ENCODE results near the gene SLC4A1AP. TPM values are rescaled to one million over a fixed set of nuclear protein-coding genes. Genes with fewer than 3 reads are reported as not detected.

SLC4A1AP gene
- total and polyA plus RNA-seq, 2 donors: 16.3 to 22.6 TPM

DNA sequence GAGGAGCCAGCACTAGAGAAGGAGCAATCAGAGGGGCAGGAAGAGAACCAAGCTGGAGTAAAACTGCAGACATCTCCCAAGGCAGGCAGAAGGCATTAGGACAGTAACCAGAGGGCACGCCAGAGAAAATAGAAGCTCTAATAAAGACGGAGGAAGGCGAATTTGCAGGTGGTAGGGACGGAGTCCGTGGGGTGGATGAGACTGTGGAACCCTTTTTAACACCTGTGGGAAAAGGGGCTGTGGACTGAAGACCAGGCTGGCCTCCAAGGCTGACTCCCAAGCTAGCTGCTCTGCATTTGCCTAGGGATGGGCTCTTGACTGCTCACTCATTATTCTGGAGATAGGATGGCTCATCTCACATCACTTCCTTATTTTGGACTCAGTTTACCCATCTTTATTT lies 49.5 kb downstream of the SLC4A1AP start:
- no peak overlapping the region for H3K4me3 ChIP-seq (ENCODE audit: low read depth, low read length)
- no peaks in the 10 kb centered on the region for H3K4me1 ChIP-seq (ENCODE audit: insufficient read depth)
- no peak for DNase-seq (ENCODE audit: extremely low spot score)
- no peak overlapping the region for H3K27ac ChIP-seq (ENCODE audit: low read depth)
- 95% methylated on average over 5 of the region's 5 CpGs for WGBS
- no peaks in the 10 kb centered on the region for H3K36me3 ChIP-seq (ENCODE audit: insufficient read depth)

DNA sequence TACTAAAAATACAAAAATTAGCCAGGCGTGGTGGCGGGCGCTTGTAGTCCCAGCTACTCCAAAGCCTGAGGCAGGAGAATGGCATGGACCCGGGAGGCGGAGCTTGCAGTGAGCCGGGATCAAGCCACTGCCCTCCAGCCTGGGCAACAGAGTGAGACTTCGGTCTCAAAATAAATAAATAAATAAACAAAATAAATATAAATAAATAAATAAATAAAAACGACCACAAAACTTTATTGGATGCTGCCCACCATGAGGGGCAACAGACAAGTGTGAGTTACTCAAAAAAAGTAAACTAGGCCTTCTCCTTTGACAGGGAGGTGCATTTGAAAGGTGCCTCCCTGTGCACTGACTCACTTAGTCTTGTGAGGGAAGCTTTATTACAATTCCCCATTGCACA lies 50.4 kb downstream of the SLC4A1AP start:
- no peak for DNase-seq (ENCODE audit: extremely low spot score)
- H3K27ac ChIP-seq (ENCODE audit: low read depth): no peak overlapping the region
- H3K36me3 ChIP-seq (ENCODE audit: insufficient read depth): no peaks in the 10 kb centered on the region
- WGBS: 93% methylated on average over 8 of the region's 8 CpGs
- H3K4me1 ChIP-seq (ENCODE audit: insufficient read depth): no peaks in the 10 kb centered on the region
- no peak overlapping the region for H3K4me3 ChIP-seq (ENCODE audit: low read depth, low read length)

DNA sequence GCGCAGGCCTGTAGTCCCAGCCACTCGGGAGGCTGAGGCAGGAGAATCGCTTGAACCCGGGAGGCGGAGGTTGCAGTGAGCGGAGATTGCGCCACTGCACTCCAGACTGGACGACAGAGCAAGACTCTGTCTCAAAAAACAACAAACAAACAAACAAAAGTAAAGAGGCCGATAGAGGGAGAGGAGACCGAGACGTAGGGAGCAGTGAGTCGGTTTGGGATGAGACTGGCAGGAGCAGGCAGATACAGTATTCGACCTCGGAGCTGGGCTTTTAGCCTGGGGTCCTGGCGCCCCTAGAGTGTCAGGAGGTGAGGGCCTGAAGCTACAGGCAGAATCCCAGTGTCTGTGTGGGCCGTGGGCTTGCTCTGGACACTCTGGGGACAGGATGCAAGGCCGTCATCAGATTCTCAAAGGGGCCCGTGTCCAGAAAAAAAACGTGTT lies 51.2 kb downstream of the SLC4A1AP start:
- DNase-seq (ENCODE audit: extremely low spot score): no peak
- H3K36me3 ChIP-seq (ENCODE audit: insufficient read depth): no peaks in the 10 kb centered on the region
- no peaks in the 10 kb centered on the region for H3K4me1 ChIP-seq (ENCODE audit: insufficient read depth)
- WGBS: 66% methylated on average over 19 of the region's 19 CpGs
- H3K4me3 ChIP-seq (ENCODE audit: low read depth, low read length): peak overlapping the region; percentile 43
- no peak overlapping the region for H3K27ac ChIP-seq (ENCODE audit: low read depth)

DNA sequence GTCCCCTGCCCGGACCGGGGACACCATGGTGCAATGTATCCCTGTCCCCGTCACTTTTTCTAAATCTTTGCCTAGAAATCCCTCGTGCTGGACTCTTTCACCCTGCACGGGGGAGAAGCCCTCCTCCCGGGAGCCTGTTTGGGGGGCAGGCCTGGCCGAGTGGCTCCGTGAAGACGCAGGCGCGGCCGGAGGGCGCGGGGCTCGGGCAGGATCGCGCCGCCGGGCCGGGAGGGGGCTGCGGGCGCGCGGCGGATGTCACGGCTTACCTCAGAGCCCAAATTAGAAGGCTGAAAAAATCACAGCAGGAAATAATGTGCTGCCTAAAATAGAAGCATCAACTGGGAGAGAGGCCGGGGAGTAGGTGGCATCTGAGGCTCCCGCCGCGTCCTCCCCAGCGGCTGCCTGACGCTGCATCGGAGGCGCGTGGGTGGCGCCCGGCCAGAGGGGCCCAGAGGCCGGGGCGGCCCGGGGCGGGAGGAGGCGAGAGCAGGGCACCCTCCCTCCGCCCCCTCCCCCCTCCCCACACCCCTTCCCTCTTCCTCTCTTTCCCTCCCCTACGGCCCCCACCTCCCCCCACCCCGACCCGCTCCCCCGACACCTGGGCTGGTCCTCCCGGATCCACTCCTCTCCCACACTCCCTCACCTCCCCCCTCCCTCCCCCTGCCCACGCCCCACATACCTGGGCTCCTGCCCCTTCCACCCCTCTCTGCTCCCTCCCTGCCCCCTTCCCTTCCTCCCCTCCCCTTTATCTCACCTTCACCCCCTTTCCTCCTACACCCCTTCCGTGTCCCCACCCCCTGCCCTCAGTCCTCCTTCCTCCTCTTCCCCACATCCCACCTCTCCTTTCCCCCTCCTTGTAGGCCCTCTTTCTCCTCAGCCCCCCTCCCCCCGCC lies 51.9 kb downstream of the SLC4A1AP start:
- Histone ChIP-seq H3K36me3 (ENCODE audit: insufficient read depth) (no peaks in the 10 kb centered on the region), H3K4me3 (ENCODE audit: low read depth, low read length) (peak overlapping the region; percentile 43), H3K27ac (ENCODE audit: low read depth) (no peak overlapping the region), H3K4me1 (ENCODE audit: insufficient read depth) (no peaks in the 10 kb centered on the region)
- WGBS: 4% methylated on average over 48 of the region's 51 CpGs
- no peak for DNase-seq (ENCODE audit: extremely low spot score)

DNA sequence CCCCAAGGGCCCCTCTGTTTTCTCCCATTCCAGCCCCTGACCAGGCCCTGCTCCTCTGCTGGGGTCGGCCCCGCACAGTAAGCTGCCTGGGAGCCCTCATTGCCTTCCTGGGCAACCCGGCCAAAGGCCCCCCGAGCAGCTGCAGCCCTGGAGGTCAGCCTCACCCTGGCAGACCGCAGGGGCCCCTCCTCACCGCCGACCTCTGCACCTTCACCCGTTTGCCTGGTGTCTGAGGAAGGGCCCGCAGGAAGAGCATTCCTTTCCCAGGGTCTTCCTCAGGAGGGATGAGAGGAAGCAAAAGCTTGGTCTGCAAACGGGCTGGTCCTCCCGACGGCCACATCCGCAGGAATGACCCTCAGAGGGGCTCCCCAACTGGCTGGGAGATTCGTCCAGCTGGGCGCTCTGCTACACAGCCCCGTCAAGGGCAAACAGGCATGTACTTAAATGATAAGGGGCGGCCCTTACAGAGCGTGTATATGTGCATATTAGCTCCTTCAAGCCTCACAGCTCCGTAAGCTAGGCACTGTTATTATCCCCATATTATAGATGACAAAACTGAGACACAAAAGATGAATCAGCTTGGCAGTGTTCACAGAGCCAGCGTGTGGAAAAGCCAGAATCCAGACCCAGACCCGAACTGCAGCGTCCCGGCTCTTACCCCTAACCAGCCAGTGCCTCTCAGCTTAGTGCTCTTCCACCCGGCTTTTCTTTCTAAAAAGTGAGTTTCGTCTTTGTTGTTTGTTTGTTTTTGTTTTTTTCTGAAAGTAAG lies 52.8 kb downstream of the SLC4A1AP start:
- no peaks in the 10 kb centered on the region for H3K4me1 ChIP-seq (ENCODE audit: insufficient read depth)
- no peaks in the 10 kb centered on the region for H3K36me3 ChIP-seq (ENCODE audit: insufficient read depth)
- WGBS: 74% methylated on average over 25 of the region's 25 CpGs
- no peak overlapping the region for H3K4me3 ChIP-seq (ENCODE audit: low read depth, low read length)
- no peak overlapping the region for H3K27ac ChIP-seq (ENCODE audit: low read depth)
- no peak for DNase-seq (ENCODE audit: extremely low spot score)

DNA sequence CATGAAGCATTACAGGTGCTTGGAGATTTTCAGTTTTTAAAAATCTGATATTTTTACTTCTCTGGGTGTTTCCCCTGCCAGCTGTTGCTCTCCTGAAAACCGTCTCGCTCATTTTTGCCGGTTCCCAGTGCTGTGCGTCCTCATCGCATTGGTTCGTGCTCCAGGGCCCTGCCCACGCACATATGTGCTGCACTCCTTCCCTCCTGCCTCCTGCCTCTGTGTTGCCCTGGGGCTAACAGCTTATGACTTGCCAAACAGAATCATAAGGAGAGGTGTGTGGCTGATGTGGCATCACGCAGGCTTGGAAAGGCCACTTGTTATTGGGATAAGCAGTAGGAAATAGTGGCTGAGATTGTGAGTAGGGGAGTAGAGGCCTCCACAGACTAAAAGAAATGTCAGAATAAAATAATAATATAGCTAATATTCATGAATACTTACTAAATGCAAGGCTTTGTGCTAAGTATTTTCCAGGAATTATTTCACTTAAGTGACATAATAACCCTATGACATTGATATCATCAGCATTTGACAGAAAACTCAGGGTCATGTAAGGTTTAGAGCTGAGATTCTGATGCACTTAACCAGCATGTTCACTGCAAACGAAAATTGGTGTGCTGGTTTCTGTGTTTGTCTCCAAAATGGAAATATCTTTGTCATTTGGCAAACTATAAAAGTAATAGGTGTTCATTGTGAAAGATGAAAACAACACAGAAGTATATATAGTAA lies 53.5 kb downstream of the SLC4A1AP start:
- H3K4me1 ChIP-seq (ENCODE audit: insufficient read depth): no peaks in the 10 kb centered on the region
- 75% methylated on average over 9 of the region's 9 CpGs for WGBS
- no peak overlapping the region for H3K4me3 ChIP-seq (ENCODE audit: low read depth, low read length)
- no peaks in the 10 kb centered on the region for H3K36me3 ChIP-seq (ENCODE audit: insufficient read depth)
- no peak overlapping the region for H3K27ac ChIP-seq (ENCODE audit: low read depth)
- DNase-seq (ENCODE audit: extremely low spot score): no peak

DNA sequence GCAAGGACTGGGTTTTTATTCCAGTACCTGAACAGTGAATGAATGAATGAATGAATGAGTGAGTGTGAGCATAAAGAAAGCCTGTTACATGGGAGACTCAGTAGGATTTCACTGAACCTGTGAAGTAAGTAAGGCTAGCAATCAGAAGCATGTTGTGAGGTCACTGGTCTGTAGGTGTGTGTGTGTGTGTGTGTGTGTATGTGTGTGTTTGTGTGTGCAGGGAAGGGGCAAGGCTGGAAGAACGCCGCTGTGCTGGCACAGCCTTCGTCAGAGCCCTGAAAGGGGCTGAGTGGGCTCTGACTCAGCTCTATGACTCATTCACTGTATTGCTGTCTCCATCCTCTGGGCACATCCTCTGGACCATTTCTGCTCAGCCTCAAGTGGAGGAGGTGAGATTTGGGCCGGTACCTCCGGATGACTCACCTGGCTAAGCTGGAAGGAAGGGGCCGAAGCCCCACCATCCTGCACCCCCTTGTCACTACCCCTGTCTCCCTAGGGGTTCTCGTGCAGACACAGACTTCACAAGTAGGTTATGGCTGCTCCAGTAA lies 56.4 kb downstream of the SLC4A1AP start:
- 41% methylated on average over 7 of the region's 7 CpGs for WGBS
- Histone ChIP-seq H3K27ac (ENCODE audit: low read depth) (no peak overlapping the region), H3K4me1 (ENCODE audit: insufficient read depth) (no peaks in the 10 kb centered on the region), H3K4me3 (ENCODE audit: low read depth, low read length) (no peak overlapping the region), H3K36me3 (ENCODE audit: insufficient read depth) (no peaks in the 10 kb centered on the region)
- no peak for DNase-seq (ENCODE audit: extremely low spot score)

DNA sequence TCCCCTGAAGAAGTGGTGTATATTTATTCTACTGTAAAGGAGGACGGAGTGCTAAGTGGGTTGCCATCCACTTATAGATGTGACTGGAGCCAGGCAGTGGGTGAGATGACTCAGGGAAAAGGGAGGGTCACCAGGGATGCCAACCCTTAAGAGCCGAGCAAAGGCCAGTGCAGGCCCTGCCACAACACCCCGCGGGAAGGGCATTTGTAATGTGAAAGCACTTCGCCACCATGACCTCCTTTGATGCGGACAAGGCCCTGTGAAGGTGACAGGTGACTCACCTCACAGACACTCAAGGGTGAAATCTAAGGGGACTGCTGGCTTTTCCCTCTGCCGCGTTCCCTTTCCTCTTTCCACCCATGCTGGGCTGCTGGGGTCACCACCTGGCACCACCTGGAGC lies 57.6 kb downstream of the SLC4A1AP start:
- no peak overlapping the region for H3K27ac ChIP-seq (ENCODE audit: low read depth)

DNA sequence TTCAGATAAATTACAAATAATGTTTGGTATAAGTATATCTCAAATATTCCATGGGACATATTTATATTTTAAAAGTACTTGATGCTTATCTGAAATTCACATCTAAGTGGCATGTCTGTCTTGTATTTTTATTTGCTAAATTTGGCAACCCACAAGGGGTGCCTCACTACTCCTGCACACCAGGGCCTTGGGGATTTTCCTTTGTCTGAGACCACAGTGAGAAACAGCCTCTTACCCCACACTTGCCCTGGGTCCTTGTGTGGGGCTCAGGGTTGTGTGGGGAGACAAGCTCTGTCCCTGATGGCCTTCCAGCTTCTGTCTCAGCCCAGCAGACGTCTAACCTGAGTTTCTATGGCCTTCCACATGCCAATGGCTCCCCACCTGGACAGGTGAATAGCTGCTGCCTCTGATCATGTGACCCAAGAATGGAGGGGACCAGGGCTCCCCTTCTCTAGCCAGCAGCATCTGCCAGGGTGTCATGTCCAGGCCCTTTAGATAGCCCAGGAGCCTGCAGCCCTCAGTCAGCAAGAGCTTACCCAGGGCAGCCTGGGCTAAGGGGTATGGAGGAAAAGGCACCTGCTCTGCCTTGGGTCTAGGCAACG lies 58.3 kb downstream of the SLC4A1AP start:
- no peaks in the 10 kb centered on the region for H3K4me1 ChIP-seq (ENCODE audit: insufficient read depth)
- no peak overlapping the region for H3K27ac ChIP-seq (ENCODE audit: low read depth)

More for the DNA sequence above, 57.6 kb downstream of the SLC4A1AP start:
- Histone ChIP-seq H3K4me3 (ENCODE audit: low read depth, low read length) (no peak overlapping the region), H3K4me1 (ENCODE audit: insufficient read depth) (no peaks in the 10 kb centered on the region), H3K36me3 (ENCODE audit: insufficient read depth) (no peaks in the 10 kb centered on the region)
- 79% methylated on average over 8 of the region's 8 CpGs for WGBS
- DNase-seq (ENCODE audit: extremely low spot score): no peak

DNA sequence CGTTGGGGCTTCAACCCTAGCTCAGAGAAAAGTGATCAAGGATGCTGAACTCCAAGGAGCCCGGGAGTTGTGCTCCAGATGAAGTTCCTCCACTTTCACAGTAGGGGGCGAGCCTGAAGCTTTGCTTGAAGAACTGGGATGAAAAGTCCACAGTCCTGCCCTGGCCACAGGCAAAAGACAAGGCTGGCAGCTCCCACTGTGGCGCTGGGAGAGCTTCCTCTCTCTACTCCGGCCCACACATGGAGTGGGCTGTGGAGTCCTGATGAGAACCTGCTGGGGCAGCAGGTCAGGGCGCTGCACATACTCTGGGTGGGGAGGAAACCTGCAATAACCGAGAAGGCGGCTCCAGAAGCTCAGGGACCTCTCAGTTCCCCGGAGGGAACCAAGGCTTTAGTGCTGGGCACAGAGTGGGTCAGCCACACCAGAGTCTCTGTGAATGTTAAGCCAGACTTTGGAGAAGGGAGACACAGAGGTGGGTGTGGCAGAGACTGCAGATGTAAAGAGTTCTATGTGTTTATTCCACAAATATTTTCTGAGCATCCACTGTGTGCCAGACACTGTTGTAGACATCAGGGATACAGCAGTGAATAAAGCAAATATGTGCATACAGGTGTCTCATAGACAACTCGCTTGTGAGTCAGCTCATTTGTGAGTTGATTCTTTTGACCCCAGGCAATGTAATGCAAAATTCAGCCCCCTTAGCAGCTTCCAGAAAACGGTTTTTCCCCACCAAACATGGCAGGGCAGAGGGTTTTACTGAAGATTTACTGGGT lies 59.9 kb downstream of the SLC4A1AP start:
- Histone ChIP-seq H3K36me3 (ENCODE audit: insufficient read depth) (no peaks in the 10 kb centered on the region), H3K4me3 (ENCODE audit: low read depth, low read length) (no peak overlapping the region), H3K27ac (ENCODE audit: low read depth) (no peak overlapping the region), H3K4me1 (ENCODE audit: insufficient read depth) (no peaks in the 10 kb centered on the region)
- WGBS: 34% methylated on average over 11 of the region's 11 CpGs
- DNase-seq (ENCODE audit: extremely low spot score): no peak

More for the DNA sequence above, 58.3 kb downstream of the SLC4A1AP start:
- 82% methylated on average over 2 of the region's 2 CpGs for WGBS
- no peak overlapping the region for H3K4me3 ChIP-seq (ENCODE audit: low read depth, low read length)
- no peaks in the 10 kb centered on the region for H3K36me3 ChIP-seq (ENCODE audit: insufficient read depth)
- no peak for DNase-seq (ENCODE audit: extremely low spot score)

DNA sequence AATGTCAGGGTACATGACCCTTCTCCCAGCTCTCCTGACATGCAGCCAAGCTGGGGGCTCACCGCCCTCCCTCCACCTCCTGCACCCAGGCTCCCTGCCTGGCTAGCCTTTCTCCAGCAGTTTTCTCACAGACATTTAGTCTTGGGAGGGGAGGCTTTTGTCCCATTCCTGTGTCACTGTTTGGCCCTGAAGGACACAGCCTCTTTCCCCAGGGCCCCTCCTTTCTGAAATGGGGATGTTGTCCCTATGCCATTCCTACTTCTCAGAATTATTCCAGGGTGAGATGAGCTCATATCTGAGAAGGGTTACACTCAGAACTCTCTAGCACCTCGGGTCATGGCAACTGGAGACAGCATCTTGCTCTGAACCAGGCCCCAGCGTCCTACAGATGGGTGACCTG lies 60.5 kb downstream of the SLC4A1AP start:
- no peak overlapping the region for H3K27ac ChIP-seq (ENCODE audit: low read depth)
- WGBS: 82% methylated on average over 3 of the region's 3 CpGs
- H3K4me1 ChIP-seq (ENCODE audit: insufficient read depth): no peaks in the 10 kb centered on the region
- DNase-seq (ENCODE audit: extremely low spot score): no peak
- H3K4me3 ChIP-seq (ENCODE audit: low read depth, low read length): no peak overlapping the region
- no peaks in the 10 kb centered on the region for H3K36me3 ChIP-seq (ENCODE audit: insufficient read depth)

DNA sequence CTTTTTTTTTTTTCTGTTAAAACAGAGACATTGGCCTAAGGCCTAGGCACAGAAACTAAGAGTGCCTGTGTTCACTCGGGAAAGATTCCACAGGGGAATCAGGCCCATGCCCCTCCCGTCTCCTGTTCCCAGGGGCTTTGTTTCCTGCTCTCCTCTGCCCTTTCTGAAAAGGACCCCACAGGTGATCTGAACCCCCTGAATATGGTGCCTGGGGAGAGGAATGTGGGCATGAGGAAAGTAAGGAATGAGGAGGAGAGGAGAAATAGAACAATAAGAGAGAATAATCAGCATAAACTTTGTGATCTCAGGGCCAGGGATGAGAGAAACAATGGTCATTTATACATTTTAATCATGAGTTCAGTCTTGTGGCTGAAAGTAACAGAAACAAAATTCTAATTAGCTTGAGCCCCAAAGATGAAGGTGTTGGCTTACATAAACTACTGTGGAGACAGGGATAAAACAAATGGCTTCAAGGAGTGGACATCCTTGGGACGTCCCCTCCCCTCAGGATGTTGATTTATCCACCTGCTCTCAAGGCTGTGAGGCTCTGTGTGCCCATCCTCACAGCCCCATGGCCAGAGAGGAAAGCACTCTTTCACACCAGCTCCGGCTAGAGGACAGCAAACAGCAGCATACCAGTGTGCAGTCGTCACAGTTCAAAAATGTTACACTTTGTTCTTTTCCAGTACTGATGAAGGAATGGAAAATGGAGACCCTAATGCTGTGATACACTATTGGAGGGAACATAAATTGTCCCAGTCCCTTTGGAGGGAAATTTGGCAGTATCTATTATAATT lies 61.4 kb downstream of the SLC4A1AP start:
- Histone ChIP-seq H3K27ac (ENCODE audit: low read depth) (no peak overlapping the region), H3K4me1 (ENCODE audit: insufficient read depth) (no peaks in the 10 kb centered on the region), H3K36me3 (ENCODE audit: insufficient read depth) (no peaks in the 10 kb centered on the region), H3K4me3 (ENCODE audit: low read depth, low read length) (no peak overlapping the region)
- 62% methylated on average over 5 of the region's 5 CpGs for WGBS
- no peak for DNase-seq (ENCODE audit: extremely low spot score)
